ENCODE data around the gene PLEKHG2.

Gene PLEKHG2

GRCh38 chr19:39372047-39372802, 40.2 kb upstream of the PLEKHG2 start:
- no peaks in the 10 kb centered on the region for H3K79me2 ChIP-seq (ENCODE audit: insufficient read depth, low read length)
- no peak overlapping the region for H3K4me2 ChIP-seq (ENCODE audit: low read depth, low read length, poor library complexity, severe bottlenecking)
- no peaks in the 10 kb centered on the region for H3K9me3 ChIP-seq (ENCODE audit: insufficient read depth, low read depth, low read length)
- H3K27me3 ChIP-seq (ENCODE audit: insufficient read depth, low read length, poor library complexity, severe bottlenecking) = no peaks in the 10 kb centered on the region
- H3K36me3 ChIP-seq (ENCODE audit: insufficient read depth, low read length) = peaks cover 82% of the 10 kb centered on the region; the same call in 1 of the 2 replicates
- H3F3A ChIP-seq (ENCODE audit: low read depth) = no peaks in the 10 kb centered on the region
- H3K9me2 ChIP-seq (replicated peaks; ENCODE audit: low read depth, low read length) = no peaks in the 10 kb centered on the region
- H3K9ac ChIP-seq (ENCODE audit: low read depth, low read length, poor library complexity, severe bottlenecking) = no peak overlapping the region
- no peak overlapping the region for H3K4me3 ChIP-seq (ENCODE audit: low read length, poor library complexity, severe bottlenecking)
- H3K4me1 ChIP-seq (ENCODE audit: insufficient read depth, low read length, poor library complexity, severe bottlenecking) = peaks cover 3% of the 10 kb centered on the region
- TF ChIP-seq EZH2phosphoT487 (IDR thresholded peaks at IDR 0.05; ENCODE audit: borderline replicate concordance) (no peak), CTCF (conservative IDR thresholded peaks at IDR 0.05; ENCODE audit: low read length) (no peak)
- H4K20me1 ChIP-seq (ENCODE audit: insufficient read depth, low read length, poor library complexity, severe bottlenecking) = no peaks in the 10 kb centered on the region
- H2AFZ ChIP-seq (ENCODE audit: low read length) = no peak overlapping the region

GRCh38 chr19:39372941-39373340, 39.5 kb upstream of the PLEKHG2 start:
- H3F3A ChIP-seq (ENCODE audit: low read depth) = no peaks in the 10 kb centered on the region
- no peaks in the 10 kb centered on the region for H3K9me3 ChIP-seq (ENCODE audit: insufficient read depth, low read depth, low read length)
- no peaks in the 10 kb centered on the region for H3K9me2 ChIP-seq (replicated peaks; ENCODE audit: low read depth, low read length)
- H3K79me2 ChIP-seq (ENCODE audit: insufficient read depth, low read length) = no peaks in the 10 kb centered on the region
- H3K27me3 ChIP-seq (ENCODE audit: insufficient read depth, low read length, poor library complexity, severe bottlenecking) = no peaks in the 10 kb centered on the region
- no peaks in the 10 kb centered on the region for H4K20me1 ChIP-seq (ENCODE audit: insufficient read depth, low read length, poor library complexity, severe bottlenecking)
- no peak overlapping the region for H3K4me2 ChIP-seq (ENCODE audit: low read depth, low read length, poor library complexity, severe bottlenecking)
- peaks cover 3% of the 10 kb centered on the region for H3K4me1 ChIP-seq (ENCODE audit: insufficient read depth, low read length, poor library complexity, severe bottlenecking)
- H3K9ac ChIP-seq (ENCODE audit: low read depth, low read length, poor library complexity, severe bottlenecking) = no peak overlapping the region
- TF ChIP-seq CTCF (conservative IDR thresholded peaks at IDR 0.05; ENCODE audit: low read length) = no peak
- TF ChIP-seq EZH2phosphoT487 (IDR thresholded peaks at IDR 0.05; ENCODE audit: borderline replicate concordance) = no peak
- peaks cover 89% of the 10 kb centered on the region; the same call in 1 of the 2 replicates for H3K36me3 ChIP-seq (ENCODE audit: insufficient read depth, low read length)
- no peak overlapping the region for H3K4me3 ChIP-seq (ENCODE audit: low read length, poor library complexity, severe bottlenecking)
- H2AFZ ChIP-seq (ENCODE audit: low read length) = no peak overlapping the region

GRCh38 chr19:39375929-39376328, 36.5 kb upstream of the PLEKHG2 start:
- no peaks in the 10 kb centered on the region for H3F3A ChIP-seq (ENCODE audit: low read depth)
- H3K4me3 ChIP-seq (ENCODE audit: low read length, poor library complexity, severe bottlenecking) = no peak overlapping the region
- H3K4me1 ChIP-seq (ENCODE audit: insufficient read depth, low read length, poor library complexity, severe bottlenecking) = peaks cover 3% of the 10 kb centered on the region
- no peak overlapping the region for H3K4me2 ChIP-seq (ENCODE audit: low read depth, low read length, poor library complexity, severe bottlenecking)
- H3K36me3 ChIP-seq (ENCODE audit: insufficient read depth, low read length) = peaks cover 89% of the 10 kb centered on the region; the same call in 1 of the 2 replicates
- no peaks in the 10 kb centered on the region for H3K9me2 ChIP-seq (replicated peaks; ENCODE audit: low read depth, low read length)
- TF ChIP-seq CTCF (conservative IDR thresholded peaks at IDR 0.05; ENCODE audit: low read length) = no peak
- TF ChIP-seq EZH2phosphoT487 (IDR thresholded peaks at IDR 0.05; ENCODE audit: borderline replicate concordance) = no peak
- H2AFZ ChIP-seq (ENCODE audit: low read length) = no peak overlapping the region
- no peaks in the 10 kb centered on the region for H4K20me1 ChIP-seq (ENCODE audit: insufficient read depth, low read length, poor library complexity, severe bottlenecking)
- H3K27me3 ChIP-seq (ENCODE audit: insufficient read depth, low read length, poor library complexity, severe bottlenecking) = no peaks in the 10 kb centered on the region
- no peaks in the 10 kb centered on the region for H3K79me2 ChIP-seq (ENCODE audit: insufficient read depth, low read length)
- no peaks in the 10 kb centered on the region for H3K9me3 ChIP-seq (ENCODE audit: insufficient read depth, low read depth, low read length)
- no peak overlapping the region for H3K9ac ChIP-seq (ENCODE audit: low read depth, low read length, poor library complexity, severe bottlenecking)

Measured in Loucy (cell line).